Esophagus muscularis mucosa (tissue), 4 donors: ENCODE data around the gene ITLN1.
"Not testable (repeated sequence)": the region's sequence is repeated elsewhere in the genome, so short reads cannot be mapped to it uniquely, and the experiment has no call there.

Source experiments
- EP300 ChIP-seq: sonication (generic); formaldehyde crosslinking; IDR thresholded peaks from one replicate; pipeline ENCODE4 v1.6.1; 2017; ENCODE audit warnings: antibody characterized with exemption
- POLR2AphosphoS5 ChIP-seq, 2 donors: sonication (generic); formaldehyde crosslinking; IDR thresholded peaks; one replicate each; pipeline ENCODE4 v1.6.1; 2017; ENCODE audit warnings: antibody characterized with exemption in 2 of 2
- TF ChIP-seq, protein P1 (sequence below), 3 experiments: fragments of 200-600 bp in 2 of 3; fragments of 450-650 bp in 1 of 3; sonication (generic) in 2 of 3; IDR thresholded peaks; one replicate each; pipeline ENCODE4 v1.5.1; 2017 to 2019; ENCODE audit warnings: antibody characterized with exemption in 3 of 3, mild to moderate bottlenecking in 2 of 3, moderate library complexity in 1 of 3

DNA sequence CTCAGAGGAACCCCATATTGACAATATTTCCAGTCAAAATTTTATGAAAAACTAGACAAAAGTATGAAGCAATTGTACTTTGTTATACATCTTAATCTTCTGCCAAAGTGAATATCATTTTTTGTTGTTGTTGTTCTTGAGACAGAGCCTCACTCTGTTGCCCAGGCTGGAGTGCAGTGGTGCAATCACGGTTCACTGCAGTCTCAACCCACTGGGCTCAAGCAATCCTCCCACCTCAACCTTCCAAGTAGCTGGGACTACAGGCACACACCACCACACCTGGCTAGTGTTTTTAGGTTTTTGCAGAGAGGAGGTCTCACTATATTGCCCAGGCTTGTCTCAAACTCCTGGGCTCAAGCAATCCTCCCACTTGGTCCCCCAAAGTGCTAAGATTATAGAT, 17.3 kb upstream of the ITLN1 start:
- TF ChIP-seq, protein P1, sequence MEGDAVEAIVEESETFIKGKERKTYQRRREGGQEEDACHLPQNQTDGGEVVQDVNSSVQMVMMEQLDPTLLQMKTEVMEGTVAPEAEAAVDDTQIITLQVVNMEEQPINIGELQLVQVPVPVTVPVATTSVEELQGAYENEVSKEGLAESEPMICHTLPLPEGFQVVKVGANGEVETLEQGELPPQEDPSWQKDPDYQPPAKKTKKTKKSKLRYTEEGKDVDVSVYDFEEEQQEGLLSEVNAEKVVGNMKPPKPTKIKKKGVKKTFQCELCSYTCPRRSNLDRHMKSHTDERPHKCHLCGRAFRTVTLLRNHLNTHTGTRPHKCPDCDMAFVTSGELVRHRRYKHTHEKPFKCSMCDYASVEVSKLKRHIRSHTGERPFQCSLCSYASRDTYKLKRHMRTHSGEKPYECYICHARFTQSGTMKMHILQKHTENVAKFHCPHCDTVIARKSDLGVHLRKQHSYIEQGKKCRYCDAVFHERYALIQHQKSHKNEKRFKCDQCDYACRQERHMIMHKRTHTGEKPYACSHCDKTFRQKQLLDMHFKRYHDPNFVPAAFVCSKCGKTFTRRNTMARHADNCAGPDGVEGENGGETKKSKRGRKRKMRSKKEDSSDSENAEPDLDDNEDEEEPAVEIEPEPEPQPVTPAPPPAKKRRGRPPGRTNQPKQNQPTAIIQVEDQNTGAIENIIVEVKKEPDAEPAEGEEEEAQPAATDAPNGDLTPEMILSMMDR (IDR thresholded peaks at IDR 0.05) = not testable (repeated sequence)
- not testable (repeated sequence) for TF ChIP-seq POLR2AphosphoS5 (IDR thresholded peaks at IDR 0.05); EP300
